GM18909 (cell line): ENCODE measurements around the gene IRF7.

Experiments used
- ATAC-seq: cut with Tn5 transposase; IDR thresholded peaks from one replicate; pipeline ENCODE4 v1.9.1; 2021; ENCODE audit warnings: mild to moderate bottlenecking; ENCODE audit not compliant: unreplicated experiment, poor library complexity

Gene IRF7

DNA sequence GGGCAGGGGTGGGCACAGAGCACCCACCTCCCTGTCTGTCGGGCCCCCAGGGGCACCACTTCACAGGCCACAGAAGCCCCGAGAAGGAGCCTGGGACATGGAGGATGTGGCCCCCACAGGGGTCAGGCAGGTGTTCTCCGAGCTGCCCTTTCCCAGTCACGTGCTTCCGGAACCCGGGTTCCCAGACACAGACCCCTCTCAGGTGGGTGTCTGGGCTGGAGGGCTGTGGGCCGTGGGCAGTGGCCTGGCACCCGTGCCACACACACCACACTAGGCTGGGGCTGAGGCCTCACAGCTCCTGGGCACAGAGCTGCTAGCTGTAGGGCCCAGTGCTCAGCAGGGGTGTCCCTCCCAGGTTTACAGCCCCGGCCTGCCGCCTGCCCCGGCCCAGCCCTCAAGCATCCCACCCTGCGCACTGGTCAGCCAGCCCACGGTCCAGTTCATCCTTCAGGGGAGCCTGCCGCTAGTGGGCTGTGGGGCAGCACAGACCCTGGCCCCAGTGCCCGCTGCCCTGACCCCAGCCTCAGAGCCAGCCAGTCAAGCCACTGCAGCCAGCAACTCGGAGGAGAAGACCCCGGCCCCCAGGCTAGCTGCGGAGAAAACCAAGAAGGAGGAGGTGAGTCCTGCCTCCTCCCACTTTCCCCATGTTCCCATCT, 5.5 kb downstream of the IRF7 start:
- no peak for ATAC-seq

DNA sequence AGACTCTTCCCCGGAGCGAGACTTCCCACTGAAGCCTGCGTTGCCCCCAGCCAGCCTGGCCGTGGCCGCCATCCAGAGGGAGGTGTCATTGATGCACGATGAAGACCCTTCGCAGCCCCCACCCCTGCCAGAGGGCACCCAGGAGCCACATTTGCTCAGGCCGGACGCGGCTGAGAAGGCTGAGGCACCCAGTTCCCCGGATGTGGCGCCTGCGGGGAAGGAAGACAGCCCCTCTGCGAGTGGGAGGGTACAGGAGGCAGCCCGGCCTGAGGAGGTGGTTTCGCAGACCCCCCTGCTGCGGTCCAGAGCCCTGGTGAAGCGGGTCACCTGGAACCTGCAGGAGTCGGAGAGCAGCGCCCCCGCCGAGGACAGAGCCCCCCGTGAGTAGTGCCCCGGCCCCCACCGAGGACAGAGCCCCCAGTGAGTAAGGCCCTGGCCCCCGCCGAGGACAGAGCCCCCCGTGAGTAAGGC, 6.4 kb downstream of the IRF7 start:
- ATAC-seq: no peak

DNA sequence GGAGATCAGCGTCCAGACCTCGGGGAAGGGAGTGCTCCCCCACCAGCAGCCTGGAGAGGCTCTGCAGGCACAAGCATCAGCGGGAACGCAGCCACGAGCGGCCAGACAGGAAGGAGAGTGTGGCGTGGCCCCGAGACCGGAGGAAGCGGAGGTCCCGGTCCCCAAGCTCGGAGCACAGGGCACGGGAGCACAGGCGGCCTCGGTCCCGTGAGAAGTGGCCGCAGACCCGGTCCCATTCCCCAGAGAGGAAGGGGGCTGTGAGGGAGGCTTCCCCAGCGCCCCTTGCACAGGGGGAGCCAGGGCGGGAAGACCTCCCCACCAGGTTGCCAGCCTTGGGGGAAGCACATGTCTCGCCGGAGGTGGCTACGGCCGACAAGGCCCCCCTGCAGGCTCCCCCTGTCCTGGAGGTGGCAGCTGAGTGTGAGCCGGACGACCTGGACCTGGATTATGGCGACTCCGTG, 6.9 kb downstream of the IRF7 start:
- no peak for ATAC-seq

GRCh38 chr11:607971-608659, 7.6 kb downstream of the IRF7 start:
- no peak for ATAC-seq

GRCh38 chr11:607020-607780, 8.6 kb downstream of the IRF7 start:
- ATAC-seq: no peak

DNA sequence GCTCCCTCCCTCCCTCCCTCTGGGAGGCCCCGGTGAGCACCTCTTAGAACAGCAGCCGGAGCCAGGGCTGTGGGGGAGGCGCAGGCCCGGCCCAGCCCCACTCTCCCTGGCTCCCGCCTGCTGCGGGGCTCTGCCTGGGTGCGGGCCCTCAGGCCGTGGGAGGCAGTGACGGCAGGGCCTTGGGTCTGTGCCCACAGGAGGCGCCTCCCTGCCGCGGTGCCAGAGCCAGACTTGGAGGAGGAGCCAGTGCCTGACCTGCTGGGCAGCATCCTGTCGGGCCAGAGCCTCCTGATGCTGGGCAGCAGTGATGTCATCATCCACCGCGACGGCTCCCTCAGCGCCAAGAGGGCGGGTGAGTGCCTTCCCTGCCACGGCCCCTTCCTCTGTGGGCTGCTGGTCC, 9.5 kb downstream of the IRF7 start:
- no peak for ATAC-seq

- no peak for ATAC-seq
Observed at GRCh38 chr11:605286-606129, 10.2 kb downstream of the IRF7 start.

DNA sequence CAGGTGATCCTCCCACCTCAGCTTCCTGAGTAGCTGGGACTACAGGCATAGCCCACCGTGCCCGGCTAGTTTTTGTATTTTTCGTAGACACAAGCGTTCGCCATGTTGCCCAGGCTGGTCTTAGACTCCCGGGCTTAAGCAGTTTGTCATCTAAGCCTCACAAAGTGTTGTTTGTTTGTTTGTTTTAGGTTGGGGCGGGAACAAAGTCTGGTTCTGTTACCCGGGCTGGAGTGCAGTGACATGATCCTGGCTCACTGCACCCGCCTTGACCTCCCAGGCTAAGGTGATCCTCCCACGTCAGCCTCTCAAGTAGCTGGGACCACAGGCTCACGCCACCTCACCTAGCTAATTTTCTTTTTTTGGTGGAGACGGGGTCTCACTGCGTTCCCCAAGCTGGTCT, 12.6 kb downstream of the IRF7 start:
- ATAC-seq: no peak

- ATAC-seq: no peak
Observed at GRCh38 chr11:601573-602245, 14.0 kb downstream of the IRF7 start.

- no peak for ATAC-seq
Observed at GRCh38 chr11:598005-598680, 17.6 kb downstream of the IRF7 start.

DNA sequence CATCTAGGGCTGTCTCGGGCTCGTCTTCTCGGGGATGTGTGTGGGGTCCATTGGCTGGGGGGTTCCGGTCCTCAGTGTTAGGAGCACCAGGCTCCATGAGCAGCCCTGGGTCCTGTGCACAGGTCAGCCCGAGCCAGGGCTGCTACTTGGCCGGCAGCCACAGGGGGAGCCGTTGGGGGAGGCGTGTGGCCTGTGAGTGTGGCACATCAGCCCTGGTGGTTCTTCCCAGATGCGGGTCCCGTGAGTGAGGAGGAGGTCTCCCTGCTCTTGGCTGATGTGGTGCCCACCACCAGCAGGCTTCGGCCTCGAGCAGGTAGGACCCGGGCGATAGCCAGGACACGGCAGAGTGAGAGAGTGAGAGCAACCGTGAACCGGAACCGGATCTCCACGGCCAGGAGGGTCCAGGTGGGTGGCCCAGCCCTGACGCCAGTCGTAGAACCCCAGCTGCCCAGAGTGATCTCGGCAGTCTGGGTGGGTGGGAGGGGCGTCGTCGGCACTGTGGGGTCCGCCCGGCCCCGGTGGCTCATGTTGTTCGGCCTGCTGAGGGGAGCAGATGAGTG, 18.5 kb downstream of the IRF7 start:
- ATAC-seq: no peak

DNA sequence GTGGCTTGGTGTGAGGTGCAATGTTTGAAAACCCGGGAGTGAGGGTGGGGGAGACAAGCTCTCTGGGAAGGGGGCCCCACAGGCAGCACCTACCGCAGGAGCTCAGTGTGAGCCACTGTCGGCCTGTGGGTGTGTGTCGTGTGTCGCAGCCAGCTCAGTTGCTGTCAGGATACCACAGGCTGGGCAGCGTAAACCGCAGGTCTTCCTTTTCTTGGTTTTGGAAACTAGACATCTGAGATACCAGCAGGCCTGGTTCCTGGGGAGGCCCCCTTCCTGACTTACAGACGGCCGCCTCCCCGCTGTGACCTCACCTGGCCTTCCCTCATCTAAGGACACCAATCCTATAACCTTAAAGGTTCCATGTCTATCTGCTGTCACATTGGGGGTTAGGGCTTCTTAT, 19.4 kb downstream of the IRF7 start:
- no peak for ATAC-seq

- ATAC-seq: no peak
Observed at GRCh38 chr11:595400-595799, 20.4 kb downstream of the IRF7 start.

GRCh38 chr11:593347-593746, 22.4 kb downstream of the IRF7 start:
- no peak for ATAC-seq

GRCh38 chr11:592918-593317, 22.8 kb downstream of the IRF7 start:
- ATAC-seq: no peak

GRCh38 chr11:592501-592900, 23.2 kb downstream of the IRF7 start:
- ATAC-seq: no peak

GRCh38 chr11:590997-591396, 24.8 kb downstream of the IRF7 start:
- no peak for ATAC-seq

DNA sequence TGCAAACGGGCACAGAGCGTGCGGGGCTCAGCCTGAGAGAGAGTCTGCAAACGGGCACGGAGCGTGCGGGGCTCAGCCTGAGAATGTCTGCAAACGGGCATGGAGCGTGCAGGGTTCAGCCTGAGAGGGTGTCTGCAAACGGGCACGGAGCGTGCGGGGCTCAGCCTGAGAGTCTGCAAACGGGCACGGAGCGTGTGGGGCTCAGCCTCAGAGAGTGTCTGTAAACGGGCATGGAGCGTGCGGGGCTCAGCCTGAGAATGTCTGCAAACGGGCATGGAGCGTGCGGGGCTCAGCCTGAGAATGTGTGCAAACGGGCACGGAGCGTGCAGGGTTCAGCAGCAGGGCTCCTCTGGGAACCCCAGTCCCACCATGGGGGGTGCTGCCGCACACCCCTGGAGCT, 26.0 kb downstream of the IRF7 start:
- no peak for ATAC-seq

DNA sequence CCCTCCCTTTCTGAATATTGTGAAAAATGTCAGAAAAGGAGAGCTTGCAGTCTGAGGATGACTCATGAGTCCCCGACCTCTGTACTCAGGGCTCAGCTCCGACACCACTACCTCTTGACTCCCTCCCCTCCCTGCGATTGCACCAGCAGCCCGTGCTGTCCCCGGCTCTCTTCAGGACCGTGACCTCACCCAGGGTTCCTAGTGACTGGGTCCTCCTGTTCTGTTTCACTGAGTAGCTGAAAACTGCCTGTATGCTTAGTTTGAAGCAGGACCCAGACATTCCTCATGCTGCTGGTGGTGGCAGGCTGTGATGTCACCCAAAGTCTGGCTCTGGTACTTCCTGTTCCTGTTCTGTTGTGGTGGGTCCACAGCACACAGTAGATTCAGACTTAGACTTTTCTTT, 27.8 kb downstream of the IRF7 start:
- no peak for ATAC-seq
